HG02981 (cell line): ENCODE data around the gene FHAD1.

Experiments used
- ATAC-seq: cut with Tn5 transposase; IDR thresholded peaks from one replicate; pipeline ENCODE4 v1.9.1; 2021; ENCODE audit warnings: mild to moderate bottlenecking, moderate library complexity; ENCODE audit not compliant: unreplicated experiment

FHAD1 gene

GRCh38 chr1:15324869-15325335 is 77.9 kb downstream of the FHAD1 start:
- ATAC-seq = no peak

- no peak for ATAC-seq
Measured at GRCh38 chr1:15325375-15326085, 78.5 kb downstream of the FHAD1 start.

GRCh38 chr1:15326691-15327588 is 79.9 kb downstream of the FHAD1 start:
- ATAC-seq = no peak

GRCh38 chr1:15328351-15329103 is 81.5 kb downstream of the FHAD1 start:
- no peak for ATAC-seq

- no peak for ATAC-seq
Measured at GRCh38 chr1:15329104-15329820, 82.2 kb downstream of the FHAD1 start.

GRCh38 chr1:15330028-15330427 is 83.0 kb downstream of the FHAD1 start:
- no peak for ATAC-seq

GRCh38 chr1:15331180-15331579 is 84.2 kb downstream of the FHAD1 start:
- no peak for ATAC-seq

GRCh38 chr1:15331734-15332133 is 84.7 kb downstream of the FHAD1 start:
- no peak for ATAC-seq

GRCh38 chr1:15332525-15332924 is 85.5 kb downstream of the FHAD1 start:
- no peak for ATAC-seq

- no peak for ATAC-seq
Measured at GRCh38 chr1:15332952-15333715, 86.1 kb downstream of the FHAD1 start.

- no peak for ATAC-seq
Measured at GRCh38 chr1:15334995-15335394, 88.0 kb downstream of the FHAD1 start.

- ATAC-seq = no peak
Measured at GRCh38 chr1:15336866-15337265, 89.8 kb downstream of the FHAD1 start.

- ATAC-seq = no peak
Measured at GRCh38 chr1:15337656-15338402, 90.8 kb downstream of the FHAD1 start.

- no peak for ATAC-seq
Measured at GRCh38 chr1:15339570-15339969, 92.5 kb downstream of the FHAD1 start.

GRCh38 chr1:15341228-15341627 is 94.2 kb downstream of the FHAD1 start:
- no peak for ATAC-seq

GRCh38 chr1:15341634-15342407 is 94.8 kb downstream of the FHAD1 start:
- ATAC-seq = no peak

- ATAC-seq = no peak
Measured at GRCh38 chr1:15342408-15342967, 95.5 kb downstream of the FHAD1 start.

GRCh38 chr1:15343099-15343498 is 96.1 kb downstream of the FHAD1 start:
- ATAC-seq = no peak
